K562 (cell line): Measurements from ENCODE around the gene EYA4. TPM values are rescaled to one million over a fixed set of nuclear protein-coding genes. Genes with fewer than 3 reads are reported as not detected.

Source experiments
- ATF1 ChIP-seq, 2 experiments: fragments of 450-650 bp in 1 of 2; IDR thresholded peaks; 2 replicates each; pipeline ENCODE4 v1.6.1; 2016; ENCODE audit warnings: missing compliant biosample characterization in 1 of 2, missing genetic modification characterization in 1 of 2
- KHSRP ChIP-seq: fragments of 450-650 bp; IDR thresholded peaks from 2 replicates; pipeline ENCODE4 v1.6.1; 2017
- MAX ChIP-seq: sonication (generic); formaldehyde crosslinking; IDR thresholded peaks from 2 replicates; pipeline ENCODE4 v1.9.0; 2022; ENCODE audit warnings: mild to moderate bottlenecking, missing genetic modification reagents
- MECOM ChIP-seq: fragments of 250-450 bp; sonication (Bioruptor Pico); IDR thresholded peaks from 2 replicates; pipeline ENCODE4 v1.8.0; 2022; ENCODE audit warnings: inconsistent platforms
- NKRF ChIP-seq: fragments of 450-650 bp; IDR thresholded peaks from 2 replicates; pipeline ENCODE4 v1.6.1; 2016; ENCODE audit warnings: borderline replicate concordance
- SIN3B ChIP-seq: fragments of 450-650 bp; IDR thresholded peaks from 2 replicates; pipeline ENCODE4 v1.6.1; 2017; ENCODE audit warnings: low read depth, mild to moderate bottlenecking, moderate library complexity
- STAT5A ChIP-seq: IDR thresholded peaks from 2 replicates; pipeline ENCODE4 v1.6.1; 2012; ENCODE audit warnings: low read length, inconsistent platforms, borderline replicate concordance
- ZNF398 ChIP-seq: fragments of 250-450 bp; sonication (Bioruptor Pico); IDR thresholded peaks from 2 replicates; pipeline ENCODE4 v1.8.0; 2021; ENCODE audit warnings: moderate library complexity, mild to moderate bottlenecking, inconsistent platforms
- polyA plus RNA-seq, 8 experiments: library from polyadenylated mRNA; depleted of rRNA in 4 of 8; stranded (reverse) in 5 of 8; unstranded in 3 of 8; fragments of >200 nt; fragmentation: Nextera tagmentation in 2 of 8; fragmentation: Illumina TruSeq in 1 of 8; extraction: Ambion mirVana in 2 of 8; extraction: Trizol in 1 of 8; gene quantifications; 2 replicates each; pipeline versions ENCODE4 v1.2.1 to v1.2.3, GENCODE V29; 2011 to 2014; ENCODE audit warnings: inconsistent platforms in 1 of 8, missing spikeins in 1 of 8
- total RNA-seq, 7 experiments: library from RNA; depleted of rRNA in 6 of 7; stranded (reverse); fragments of >200 nt in 6 of 7; fragmentation: Illumina TruSeq in 2 of 7; extraction: Trizol in 2 of 7; gene quantifications; 2 replicates each; pipeline versions ENCODE4 v1.2.1 to v1.2.3, GENCODE V29; 2011 to 2021; ENCODE audit warnings: low replicate concordance in 1 of 7

The EYA4 gene
- total and polyA plus RNA-seq, 9 of the 15 experiments (the other 6 are each of a cell fraction or from before 2014, with no cell fraction given), result 0.03 to 0.04 TPM; not detected in 7

GRCh38 chr6:133207754-133208153 lies 33.4 kb upstream of the EYA4 start (continued):
- no peak for TF ChIP-seq STAT5A
- TF ChIP-seq MECOM (CRISPR knock-in tag), result no peak
- TF ChIP-seq ATF1 (CRISPR knock-in tag; IDR thresholded peaks at IDR 0.05), result no peak
- TF ChIP-seq ATF1 (tag; IDR thresholded peaks at IDR 0.05), result no peak
- TF ChIP-seq KHSRP, result no peak
- TF ChIP-seq SIN3B, result no peak
- no peak for TF ChIP-seq NKRF
- no peak for TF ChIP-seq ZNF398 (CRISPR knock-in tag)
- no peak for TF ChIP-seq MAX (CRISPR knock-in tag)
